PC-3 (cell line): ENCODE results near the gene FBXO24. TPM values are rescaled to one million over a fixed set of nuclear protein-coding genes. Genes with fewer than 3 reads are reported as not detected.

Experiments used
- ATAC-seq: fragments of 200-7000 bp; cut with Tn5 transposase; 2 replicates; pipeline ENCODE4 v1.9.1; 2020; ENCODE audit warnings: mild to moderate bottlenecking, moderate library complexity
- BruUV-seq: library from RNA; stranded (reverse); fragments of 400-500 nt; replicated peaks from 2 replicates; lab custom pipeline; 2021; lab: Mats Ljungman, UMichigan
- CTCF ChIA-PET: fragments of 300-600 bp; sonication (Branson Sonifier 250); formaldehyde crosslinking; loops from one replicate; lab custom pipeline; 2022; ENCODE audit warnings: antibody characterized with exemption; lab: Charles Lee
- POLR2A ChIA-PET: fragments of 300-600 bp; sonication (Branson Sonifier 250); formaldehyde crosslinking; loops from one replicate; lab custom pipeline; 2022; ENCODE audit warnings: antibody characterized with exemption; ENCODE audit not compliant: unreplicated experiment; lab: Charles Lee
- DNase-seq: peaks from one replicate; pipeline ENCODE4 v3.0.0-alpha.2; 2015
- H2AFZ ChIP-seq: fragments of 300-600 bp; sonication (generic); 2 replicates; pipeline ENCODE4 v1.6.0; 2016; ENCODE audit warnings: antibody characterized with exemption, low read length
- H3F3A ChIP-seq: fragments of 300-600 bp; sonication (generic); one replicate; pipeline ENCODE4 v1.6.0; 2017; ENCODE audit warnings: antibody characterized with exemption, low read length, control low read depth, mild to moderate bottlenecking; ENCODE audit not compliant: unreplicated experiment
- H3K27ac ChIP-seq: fragments of 300-600 bp; sonication (generic); 2 replicates; pipeline ENCODE4 v1.5.1; 2016; ENCODE audit warnings: mild to moderate bottlenecking, low read length
- H3K27me3 ChIP-seq: fragments of 300-600 bp; sonication (generic); 2 replicates; pipeline ENCODE4 v1.6.1; 2016; ENCODE audit warnings: low read length, mixed read lengths
- H3K36me3 ChIP-seq: fragments of 300-600 bp; sonication (generic); 2 replicates; pipeline ENCODE4 v1.6.1; 2016; ENCODE audit warnings: low read depth, mixed run types, low read length, mixed read lengths
- H3K4me1 ChIP-seq: fragments of 300-600 bp; sonication (generic); 2 replicates; pipeline ENCODE4 v1.5.1; 2016; ENCODE audit warnings: low read length; ENCODE audit not compliant: insufficient read depth
- H3K4me2 ChIP-seq: fragments of 300-600 bp; sonication (generic); 2 replicates; pipeline ENCODE4 v1.6.0; 2016; ENCODE audit warnings: low read length
- H3K4me3 ChIP-seq: fragments of 300-600 bp; sonication (generic); 2 replicates; pipeline ENCODE4 v1.5.1; 2016; ENCODE audit warnings: mild to moderate bottlenecking, low read length, mixed read lengths
- H3K79me2 ChIP-seq: fragments of 300-600 bp; sonication (generic); 2 replicates; pipeline ENCODE4 v1.6.1; 2017; ENCODE audit warnings: low read length, mixed read lengths
- H3K9ac ChIP-seq: fragments of 300-600 bp; sonication (generic); 2 replicates; pipeline ENCODE4 v1.6.0; 2016; ENCODE audit warnings: mild to moderate bottlenecking, low read length
- H3K9me2 ChIP-seq: fragments of 300-600 bp; sonication (generic); replicated peaks from 2 replicates; pipeline ENCODE4 v1.6.1; 2016; ENCODE audit warnings: mixed run types, low read length, mixed read lengths
- H3K9me3 ChIP-seq: fragments of 300-600 bp; sonication (generic); 2 replicates; pipeline ENCODE4 v1.6.1; 2016; ENCODE audit warnings: low read length, mixed read lengths
- H4K20me1 ChIP-seq: fragments of 300-600 bp; sonication (generic); 2 replicates; pipeline ENCODE4 v1.6.1; 2016; ENCODE audit warnings: low read length, mixed read lengths
- EZH2 ChIP-seq: fragments of 300-600 bp; sonication (generic); IDR thresholded peaks from one replicate; pipeline ENCODE4 v1.6.1; 2017; ENCODE audit warnings: antibody characterized with exemption, mild to moderate bottlenecking, low read length; ENCODE audit not compliant: unreplicated experiment
- EZH2phosphoT487 ChIP-seq: fragments of 300-600 bp; sonication (generic); IDR thresholded peaks from 2 replicates; pipeline ENCODE4 v1.6.1; 2018; ENCODE audit warnings: mild to moderate bottlenecking, antibody characterized with exemption, low read length, borderline replicate concordance
- intact Hi-C: fragments of 100-400 bp; cut with micrococcal nuclease; formaldehyde crosslinking; loops from 2 replicates; pipeline ENCODE4 v1.9.0; 2023
- total RNA-seq: library from RNA; depleted of rRNA; stranded (reverse); fragments of >200 nt; gene quantifications from 2 replicates; pipeline ENCODE4 v1.2.3, GENCODE V29; 2014
- TF ChIP-seq, protein P1 (sequence below): fragments of 300-600 bp; sonication (generic); conservative IDR thresholded peaks from 2 replicates; pipeline ENCODE4 v1.5.1; 2017; ENCODE audit warnings: antibody characterized with exemption, low read depth, mild to moderate bottlenecking, low read length

The FBXO24 gene
- total RNA-seq, 1 experiment from 2014 or later: 0.40 TPM

DNA sequence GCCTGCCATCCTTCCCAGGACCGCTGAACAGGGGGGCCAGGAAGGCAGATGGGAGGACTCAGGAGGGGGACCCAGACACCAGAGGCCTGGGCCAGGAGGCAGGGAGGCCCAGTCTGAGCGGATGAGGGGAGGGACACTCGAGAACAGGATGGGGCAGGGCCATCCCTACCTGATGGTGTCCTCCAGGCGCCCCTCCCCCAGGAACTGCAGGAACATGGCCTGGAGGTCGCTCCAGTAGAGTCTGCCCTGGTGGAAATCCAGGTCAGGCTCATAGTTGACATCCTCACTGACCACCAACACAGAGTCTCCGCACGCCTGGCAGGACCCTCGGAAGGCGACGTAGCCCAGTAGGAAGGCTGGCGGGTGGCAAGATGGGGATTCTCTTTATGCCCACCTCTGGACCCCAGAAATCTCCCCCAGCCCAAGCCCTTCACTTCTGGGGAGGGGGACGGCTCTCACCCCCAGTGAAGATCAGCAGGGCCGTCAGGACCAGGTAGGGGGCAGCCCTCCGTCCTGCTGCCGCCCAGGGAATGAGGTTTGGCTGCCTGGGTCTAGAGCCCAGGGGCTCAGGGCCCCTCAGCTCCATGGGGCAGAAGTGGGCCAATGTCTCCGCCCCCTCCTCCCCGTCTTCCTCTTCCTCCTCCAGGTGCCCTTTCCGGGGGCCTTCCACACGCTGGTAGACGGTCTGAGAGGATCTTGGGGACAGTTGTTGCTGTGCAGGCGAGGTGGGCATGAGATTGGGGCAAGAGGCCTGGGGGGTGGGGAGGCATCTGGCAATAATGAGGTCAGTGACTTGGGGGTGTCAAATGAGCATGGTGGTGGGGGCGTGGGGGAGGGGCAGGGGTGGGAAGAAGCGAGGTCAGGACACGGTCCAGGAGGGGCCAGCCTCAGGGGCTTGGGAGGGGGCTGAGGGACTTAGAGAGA lies 54.7 kb downstream of the FBXO24 start:
- no peak for TF ChIP-seq EZH2
- TF ChIP-seq, protein P1, sequence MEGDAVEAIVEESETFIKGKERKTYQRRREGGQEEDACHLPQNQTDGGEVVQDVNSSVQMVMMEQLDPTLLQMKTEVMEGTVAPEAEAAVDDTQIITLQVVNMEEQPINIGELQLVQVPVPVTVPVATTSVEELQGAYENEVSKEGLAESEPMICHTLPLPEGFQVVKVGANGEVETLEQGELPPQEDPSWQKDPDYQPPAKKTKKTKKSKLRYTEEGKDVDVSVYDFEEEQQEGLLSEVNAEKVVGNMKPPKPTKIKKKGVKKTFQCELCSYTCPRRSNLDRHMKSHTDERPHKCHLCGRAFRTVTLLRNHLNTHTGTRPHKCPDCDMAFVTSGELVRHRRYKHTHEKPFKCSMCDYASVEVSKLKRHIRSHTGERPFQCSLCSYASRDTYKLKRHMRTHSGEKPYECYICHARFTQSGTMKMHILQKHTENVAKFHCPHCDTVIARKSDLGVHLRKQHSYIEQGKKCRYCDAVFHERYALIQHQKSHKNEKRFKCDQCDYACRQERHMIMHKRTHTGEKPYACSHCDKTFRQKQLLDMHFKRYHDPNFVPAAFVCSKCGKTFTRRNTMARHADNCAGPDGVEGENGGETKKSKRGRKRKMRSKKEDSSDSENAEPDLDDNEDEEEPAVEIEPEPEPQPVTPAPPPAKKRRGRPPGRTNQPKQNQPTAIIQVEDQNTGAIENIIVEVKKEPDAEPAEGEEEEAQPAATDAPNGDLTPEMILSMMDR: no peak
- TF ChIP-seq EZH2phosphoT487: no peak
- ChIA-PET CTCF (no interaction called here), POLR2A (no interaction called here)
- H3K4me2 ChIP-seq: no peak overlapping the region
- no TSS peak for BruUV-seq
- H3K27me3 ChIP-seq: no peaks in the 10 kb centered on the region
- no peak overlapping the region for H3K9ac ChIP-seq
- H3K9me3 ChIP-seq: no peaks in the 10 kb centered on the region
- no peaks in the 10 kb centered on the region for H3F3A ChIP-seq
- no peaks in the 10 kb centered on the region for H3K9me2 ChIP-seq
- no peak overlapping the region for H3K27ac ChIP-seq
- no peaks in the 10 kb centered on the region for H3K36me3 ChIP-seq
- intact Hi-C loops: no loop called here
- H2AFZ ChIP-seq: no peak overlapping the region
- no peaks in the 10 kb centered on the region for H4K20me1 ChIP-seq
- H3K4me3 ChIP-seq: no peak overlapping the region
- H3K4me1 ChIP-seq: no peaks in the 10 kb centered on the region
- no peak for DNase-seq
- no peaks in the 10 kb centered on the region for H3K79me2 ChIP-seq
- no peak for ATAC-seq

DNA sequence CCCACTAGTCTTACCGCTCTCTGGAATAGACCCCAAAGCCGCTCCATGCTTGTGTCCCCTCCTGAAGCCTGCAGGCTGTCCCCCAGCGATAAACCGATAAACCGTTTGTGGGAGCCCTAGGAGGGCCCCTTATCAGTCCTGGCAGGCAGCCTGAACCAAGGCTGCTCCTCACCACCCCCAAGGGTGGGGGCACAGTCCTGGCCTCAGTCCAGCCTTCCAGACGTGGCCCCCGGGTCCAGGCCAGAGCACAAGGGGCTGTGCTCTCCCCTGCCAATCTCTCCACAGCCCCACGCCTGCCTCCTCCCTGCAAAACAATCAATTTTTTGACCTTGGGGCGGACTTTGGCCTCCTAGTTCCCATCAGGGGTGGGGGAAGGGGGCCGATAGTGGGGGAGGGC lies 55.3 kb downstream of the FBXO24 start, which contains the start of gene TFR2:
TSS of gene TFR2 (minus strand) at position 90 of the 397 bp plus-strand sequence. CDS start at position 47, 43 bp downstream.
- Histone ChIP-seq H3K27ac (no peak within 1 kb of the TSS), H3K9ac (no peak within 1 kb of the TSS), H3K9me2 (no peaks in the 10 kb centered on the region), H3K4me3 (no peak within 1 kb of the TSS), H3K4me2 (no peak within 1 kb of the TSS), H3F3A (no peaks in the 10 kb centered on the region), H3K36me3 (no peaks in the 10 kb centered on the region), H2AFZ (no peak within 1 kb of the TSS), H3K27me3 (no peaks in the 10 kb centered on the region), H3K4me1 (no peaks in the 10 kb centered on the region), H3K9me3 (no peaks in the 10 kb centered on the region), H3K79me2 (no peaks in the 10 kb centered on the region), H4K20me1 (no peaks in the 10 kb centered on the region)
- ATAC-seq (no peak), DNase-seq (no peak)
- ChIA-PET CTCF (no interaction called here), POLR2A (no interaction called here)
- intact Hi-C loops: no loop called here
- TF ChIP-seq EZH2 (no peak), EZH2phosphoT487 (no peak)
- TF ChIP-seq, protein P1: no peak
- BruUV-seq: no TSS peak
